Adrenal gland (tissue), 5 donors: ENCODE results near the gene TROAP.
"Not testable (repeated sequence)": the region's sequence is repeated elsewhere in the genome, so short reads cannot be mapped to it uniquely, and the experiment has no call there.

Experiments
- POLR2A ChIP-seq, 2 donors: fragments of 450-650 bp; IDR thresholded peaks; one replicate each; pipeline ENCODE4 v1.6.1; 2017; ENCODE audit warnings: antibody characterized with exemption in 2 of 2, mild to moderate bottlenecking in 2 of 2, moderate library complexity in 1 of 2
- TF ChIP-seq, protein P1 (sequence below), 6 experiments: fragments of 450-650 bp in 4 of 6; fragments of 200-600 bp in 2 of 6; sonication (generic) in 1 of 6; IDR thresholded peaks; 1 replicate in 5 of 6; 2 replicates in 1 of 6; pipeline versions ENCODE4 v1.5.1 to v1.8.0; 2016 to 2021; ENCODE audit warnings: antibody characterized with exemption in 6 of 6, mild to moderate bottlenecking in 2 of 6, moderate library complexity in 1 of 6
- donor health status: DM: no; HTN: no; CAD: no.

DNA sequence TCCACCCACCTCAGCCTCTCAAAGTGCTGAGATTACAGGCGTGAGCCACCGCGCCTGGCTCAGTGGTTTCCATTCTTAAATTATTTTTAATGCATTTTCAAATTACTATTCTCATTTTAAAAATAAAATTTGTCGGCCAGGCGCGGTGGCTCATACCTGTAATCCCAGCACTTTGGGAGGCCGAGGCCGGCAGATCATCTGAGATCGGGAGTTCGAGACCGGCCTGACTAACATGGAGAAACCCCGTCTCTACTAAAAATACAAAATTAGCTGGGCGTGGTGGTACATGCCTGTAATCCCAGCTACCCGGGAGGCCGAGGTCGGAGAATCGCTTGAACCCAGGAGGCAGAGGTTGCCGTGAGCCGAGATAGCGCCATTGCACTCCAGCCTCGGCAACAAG lies 10.7 kb downstream of the TROAP start:
- TF ChIP-seq, protein P1, sequence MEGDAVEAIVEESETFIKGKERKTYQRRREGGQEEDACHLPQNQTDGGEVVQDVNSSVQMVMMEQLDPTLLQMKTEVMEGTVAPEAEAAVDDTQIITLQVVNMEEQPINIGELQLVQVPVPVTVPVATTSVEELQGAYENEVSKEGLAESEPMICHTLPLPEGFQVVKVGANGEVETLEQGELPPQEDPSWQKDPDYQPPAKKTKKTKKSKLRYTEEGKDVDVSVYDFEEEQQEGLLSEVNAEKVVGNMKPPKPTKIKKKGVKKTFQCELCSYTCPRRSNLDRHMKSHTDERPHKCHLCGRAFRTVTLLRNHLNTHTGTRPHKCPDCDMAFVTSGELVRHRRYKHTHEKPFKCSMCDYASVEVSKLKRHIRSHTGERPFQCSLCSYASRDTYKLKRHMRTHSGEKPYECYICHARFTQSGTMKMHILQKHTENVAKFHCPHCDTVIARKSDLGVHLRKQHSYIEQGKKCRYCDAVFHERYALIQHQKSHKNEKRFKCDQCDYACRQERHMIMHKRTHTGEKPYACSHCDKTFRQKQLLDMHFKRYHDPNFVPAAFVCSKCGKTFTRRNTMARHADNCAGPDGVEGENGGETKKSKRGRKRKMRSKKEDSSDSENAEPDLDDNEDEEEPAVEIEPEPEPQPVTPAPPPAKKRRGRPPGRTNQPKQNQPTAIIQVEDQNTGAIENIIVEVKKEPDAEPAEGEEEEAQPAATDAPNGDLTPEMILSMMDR (IDR thresholded peaks at IDR 0.05): not testable (repeated sequence)
- not testable (repeated sequence) for TF ChIP-seq POLR2A (IDR thresholded peaks at IDR 0.05)
